K562 (cell line): ENCODE results near the gene DHX29. TPM values are rescaled to one million over a fixed set of nuclear protein-coding genes. Genes with fewer than 3 reads are reported as not detected.

ENCODE experiments used
- EGR1 ChIP-seq: fragments of 450-650 bp; conservative IDR thresholded peaks from 2 replicates; pipeline ENCODE4 v1.6.1; 2017; ENCODE audit warnings: mild to moderate bottlenecking
- EZH2 ChIP-seq: IDR thresholded peaks from 2 replicates; pipeline ENCODE4 v1.6.1; 2012; ENCODE audit warnings: low read depth, mild to moderate bottlenecking, inconsistent platforms, low read length, borderline replicate concordance
- FOXP1 ChIP-seq: sonication (generic); formaldehyde crosslinking; IDR thresholded peaks from 2 replicates; pipeline ENCODE4 v1.8.0; 2022; ENCODE audit warnings: mild to moderate bottlenecking, missing genetic modification reagents
- KAT7 ChIP-seq: sonication (generic); formaldehyde crosslinking; IDR thresholded peaks from 2 replicates; pipeline ENCODE4 v1.8.0; 2022; ENCODE audit warnings: missing genetic modification reagents, mild to moderate bottlenecking, borderline replicate concordance
- MEF2D ChIP-seq: conservative IDR thresholded peaks from 2 replicates; pipeline ENCODE4 v1.6.1; 2016; ENCODE audit warnings: low read depth, missing genetic modification characterization, missing compliant biosample characterization
- MLX ChIP-seq, 2 experiments: fragments of 450-650 bp in 1 of 2; sonication (generic) in 1 of 2; formaldehyde crosslinking; conservative IDR thresholded peaks; 2 replicates each; pipeline versions ENCODE4 v1.4.0 to v1.8.1; 2020 to 2022; ENCODE audit warnings: mild to moderate bottlenecking in 1 of 2, missing genetic modification reagents in 1 of 2
- MTA1 ChIP-seq: fragments of 450-650 bp; IDR thresholded peaks from 2 replicates; pipeline ENCODE4 v1.6.1; 2017; ENCODE audit warnings: borderline replicate concordance
- MTA3 ChIP-seq: fragments of 450-650 bp; formaldehyde crosslinking; IDR thresholded peaks from 2 replicates; pipeline ENCODE4 v1.6.1; 2017; ENCODE audit warnings: mild to moderate bottlenecking, borderline replicate concordance
- NCOA6 ChIP-seq: fragments of 450-650 bp; IDR thresholded peaks from 2 replicates; pipeline ENCODE4 v1.6.1; 2017; ENCODE audit warnings: mild to moderate bottlenecking
- NFIC ChIP-seq: fragments of 450-650 bp; IDR thresholded peaks from 2 replicates; pipeline ENCODE4 v1.6.1; 2017; ENCODE audit warnings: mild to moderate bottlenecking, inconsistent platforms
- PHF21A ChIP-seq: fragments of 450-650 bp; IDR thresholded peaks from 2 replicates; pipeline ENCODE4 v1.6.1; 2017; ENCODE audit warnings: low read depth, borderline replicate concordance
- PTTG1 ChIP-seq: fragments of 450-650 bp; IDR thresholded peaks from 2 replicates; pipeline ENCODE4 v1.6.1; 2016; ENCODE audit warnings: low read depth, mild to moderate bottlenecking, missing genetic modification characterization, missing compliant biosample characterization
- RBBP5 ChIP-seq: fragments of 200-600 bp; sonication (generic); IDR thresholded peaks from 2 replicates; pipeline ENCODE4 v1.6.1; 2012; ENCODE audit warnings: borderline replicate concordance, mild to moderate bottlenecking, low read length, control low read depth, inconsistent platforms; ENCODE audit not compliant: insufficient read depth, poor library complexity, severe bottlenecking
- RBFOX2 ChIP-seq: fragments of 200-400 bp; formaldehyde crosslinking; IDR thresholded peaks from 2 replicates; pipeline ENCODE4 v1.6.1; 2017; ENCODE audit warnings: low read depth, mild to moderate bottlenecking, low read length, moderate library complexity
- RCOR1 ChIP-seq, 2 experiments: IDR thresholded peaks; 2 replicates each; pipeline ENCODE4 v1.6.1; 2012; ENCODE audit warnings: low read depth in 2 of 2, low read length in 2 of 2, borderline replicate concordance in 1 of 2, improper control_type of control experiment in 1 of 2
- SRSF3 ChIP-seq: fragments of 200-400 bp; formaldehyde crosslinking; IDR thresholded peaks from 2 replicates; pipeline ENCODE4 v1.6.1; 2016; ENCODE audit warnings: mild to moderate bottlenecking, low read length, moderate library complexity; ENCODE audit not compliant: insufficient read depth
- STAG1 ChIP-seq: sonication (generic); formaldehyde crosslinking; IDR thresholded peaks from 2 replicates; pipeline ENCODE4 v1.5.0; 2020; ENCODE audit warnings: missing genetic modification reagents, borderline replicate concordance
- TARDBP ChIP-seq: fragments of 450-650 bp; IDR thresholded peaks from 2 replicates; pipeline ENCODE4 v1.6.1; 2016
- WHSC1 ChIP-seq: IDR thresholded peaks from one replicate; pipeline ENCODE4 v1.6.1; 2012; ENCODE audit warnings: low read length, control low read depth, inconsistent platforms
- ZBTB7A ChIP-seq: IDR thresholded peaks from 2 replicates; pipeline ENCODE4 v1.6.1; 2011; ENCODE audit warnings: low read depth, mild to moderate bottlenecking, low read length, moderate library complexity, borderline replicate concordance; ENCODE audit not compliant: control insufficient read depth
- ZKSCAN1 ChIP-seq: fragments of 150-350 bp; IDR thresholded peaks from 2 replicates; pipeline ENCODE4 v1.6.1; 2016; ENCODE audit warnings: low read depth, low read length
- ZNF436 ChIP-seq: fragments of 250-450, 450-650 bp; sonication (Bioruptor Pico); formaldehyde crosslinking; IDR thresholded peaks from 2 replicates; pipeline ENCODE4 v1.7.0; 2020; ENCODE audit warnings: mild to moderate bottlenecking
- ZNF444 ChIP-seq: fragments of 250-450 bp; sonication (Bioruptor Pico); IDR thresholded peaks from 2 replicates; pipeline ENCODE4 v1.4.0; 2020; ENCODE audit warnings: mild to moderate bottlenecking, moderate library complexity
- ZNF511 ChIP-seq: sonication (generic); formaldehyde crosslinking; IDR thresholded peaks from 2 replicates; pipeline ENCODE4 v1.8.0; 2022; ENCODE audit warnings: mild to moderate bottlenecking, missing genetic modification reagents
- ZNF780A ChIP-seq: fragments of 250-450 bp; sonication (Bioruptor Pico); IDR thresholded peaks from 2 replicates; pipeline ENCODE4 v1.5.0; 2021; ENCODE audit warnings: mild to moderate bottlenecking
- polyA plus RNA-seq, 8 experiments: library from polyadenylated mRNA; depleted of rRNA in 4 of 8; stranded (reverse) in 5 of 8; unstranded in 3 of 8; fragments of >200 nt; fragmentation: Nextera tagmentation in 2 of 8; fragmentation: Illumina TruSeq in 1 of 8; extraction: Ambion mirVana in 2 of 8; extraction: Trizol in 1 of 8; gene quantifications; 2 replicates each; pipeline versions ENCODE4 v1.2.1 to v1.2.3, GENCODE V29; 2011 to 2014; ENCODE audit warnings: inconsistent platforms in 1 of 8, missing spikeins in 1 of 8
- total RNA-seq, 7 experiments: library from RNA; depleted of rRNA in 6 of 7; stranded (reverse); fragments of >200 nt in 6 of 7; fragmentation: Illumina TruSeq in 2 of 7; extraction: Trizol in 2 of 7; gene quantifications; 2 replicates each; pipeline versions ENCODE4 v1.2.1 to v1.2.3, GENCODE V29; 2011 to 2021; ENCODE audit warnings: low replicate concordance in 1 of 7

The DHX29 gene
- total and polyA plus RNA-seq, 9 of the 15 experiments (the other 6 are each of a cell fraction or from before 2014, with no cell fraction given): 7.5 to 42.1 (median 25.0) TPM

- TF ChIP-seq ZBTB7A: peak; percentile 33; the same call in 1 of the 2 replicates
- peak; percentile 70 for TF ChIP-seq RBFOX2
- TF ChIP-seq WHSC1: no peak
- TF ChIP-seq SRSF3: no peak
- 0 out of 2 replicates have a peak, but pooled peaks have one; percentile 0 for TF ChIP-seq STAG1 (CRISPR knock-in tag)
- peak; percentile 73 for TF ChIP-seq ZNF511 (CRISPR knock-in tag)
- TF ChIP-seq ZNF444: peak; percentile 96
- 0 out of 2 replicates have a peak, but pooled peaks have one; percentile 31 for TF ChIP-seq TARDBP
- no peak for TF ChIP-seq EZH2
- peak; percentile 94 for TF ChIP-seq KAT7 (CRISPR knock-in tag)
- peak; percentile 80; the same call in 1 of the 2 replicates for TF ChIP-seq PHF21A
- no peak for TF ChIP-seq ZNF780A
- TF ChIP-seq FOXP1 (CRISPR knock-in tag): peak; percentile 80; the same call in 1 of the 2 replicates
- TF ChIP-seq NCOA6: peak; percentile 97
- peak in 1 of 2 experiments; percentile 31; a peak in 1 of 4 replicates for TF ChIP-seq MLX (CRISPR knock-in tag; conservative IDR thresholded peaks at IDR 0.05)
- TF ChIP-seq NFIC: peak; percentile 73
- TF ChIP-seq MTA1: peak; percentile 75; the same call in 1 of the 2 replicates
- TF ChIP-seq RCOR1 (IDR thresholded peaks at IDR 0.05; ENCODE audit: borderline replicate concordance in 1 of 2, low read depth in 2 of 2, low read length in 2 of 2): peak in 1 of 2 experiments; percentile 15; a peak in 1 of 4 replicates
- TF ChIP-seq ZKSCAN1: peak; percentile 59; the same call in 1 of the 2 replicates
- no peak for TF ChIP-seq MEF2D (tag)
- peak; percentile 96 for TF ChIP-seq EGR1
- TF ChIP-seq MTA3: no peak
- peak; percentile 73 for TF ChIP-seq RBBP5
- TF ChIP-seq ZNF436: no peak
- TF ChIP-seq PTTG1 (tag): no peak
Measured at GRCh38 chr5:55226934-55227663, 80.4 kb downstream of the DHX29 start, which contains the start of gene MCIDAS (continued).
